MM.1S (cell line): ENCODE measurements around the gene EFNA2.

Experiments used
- DNase-seq: peaks from one replicate; pipeline ENCODE4 v3.0.0-alpha.2; 2015
- H2AFZ ChIP-seq: fragments of 300-600 bp; sonication (generic); 2 replicates; pipeline ENCODE4 v1.6.0; 2016; ENCODE audit warnings: antibody characterized with exemption, low read length
- H3F3A ChIP-seq: fragments of 300-600 bp; sonication (generic); 2 replicates; pipeline ENCODE4 v1.6.1; 2016; ENCODE audit warnings: mild to moderate bottlenecking, antibody characterized with exemption, low read length, moderate library complexity, mixed read lengths; ENCODE audit not compliant: insufficient read depth
- H3K27ac ChIP-seq: fragments of 300-600 bp; sonication (generic); 2 replicates; pipeline ENCODE4 v1.5.1; 2016; ENCODE audit warnings: mild to moderate bottlenecking, low read length
- H3K27me3 ChIP-seq: fragments of 300-600 bp; sonication (generic); replicated peaks from 2 replicates; pipeline ENCODE4 v1.6.0; 2016; ENCODE audit warnings: low read length; ENCODE audit not compliant: insufficient read depth
- H3K36me3 ChIP-seq: fragments of 300-600 bp; sonication (generic); replicated peaks from 2 replicates; pipeline ENCODE4 v1.6.1; 2016; ENCODE audit warnings: mild to moderate bottlenecking, low read length, mixed read lengths; ENCODE audit not compliant: insufficient read depth
- H3K4me1 ChIP-seq: fragments of 300-600 bp; sonication (generic); 2 replicates; pipeline ENCODE4 v1.6.1; 2016; ENCODE audit warnings: low read length, mixed read lengths
- H3K4me2 ChIP-seq: fragments of 300-600 bp; sonication (generic); 2 replicates; pipeline ENCODE4 v1.6.0; 2016; ENCODE audit warnings: low read depth, low read length
- H3K4me3 ChIP-seq: fragments of 300-600 bp; sonication (generic); 2 replicates; pipeline ENCODE4 v1.5.1; 2016; ENCODE audit warnings: low read length, mixed read lengths
- H3K79me2 ChIP-seq: fragments of 300-600 bp; sonication (generic); 2 replicates; pipeline ENCODE4 v1.6.1; 2016; ENCODE audit warnings: mixed run types, low read length, mixed read lengths
- H3K9ac ChIP-seq: fragments of 300-600 bp; sonication (generic); 2 replicates; pipeline ENCODE4 v1.6.1; 2016; ENCODE audit warnings: low read length, mixed read lengths
- H3K9me2 ChIP-seq: fragments of 300-600 bp; sonication (generic); replicated peaks from 2 replicates; pipeline ENCODE4 v1.6.1; 2016; ENCODE audit warnings: mild to moderate bottlenecking, low read length, mixed read lengths; ENCODE audit not compliant: insufficient read depth
- H3K9me3 ChIP-seq: fragments of 300-600 bp; sonication (generic); replicated peaks from 2 replicates; pipeline ENCODE4 v1.6.1; 2016; ENCODE audit warnings: mild to moderate bottlenecking, low read length, mixed read lengths; ENCODE audit not compliant: insufficient read depth
- H4K20me1 ChIP-seq: fragments of 300-600 bp; sonication (generic); 2 replicates; pipeline ENCODE4 v1.6.1; 2016; ENCODE audit warnings: mild to moderate bottlenecking, low read length, moderate library complexity, mixed read lengths; ENCODE audit not compliant: insufficient read depth
- CTCF ChIP-seq: fragments of 300-600 bp; sonication (generic); IDR thresholded peaks from 2 replicates; pipeline ENCODE4 v1.5.1; 2016; ENCODE audit warnings: antibody characterized with exemption, low read length, mixed read lengths
- EZH2 ChIP-seq: fragments of 300-600 bp; sonication (generic); optimal IDR thresholded peaks from 2 replicates; pipeline ENCODE3; 2017; ENCODE audit warnings: low read depth, mild to moderate bottlenecking, antibody characterized with exemption, low read length, mixed read lengths
- EZH2phosphoT487 ChIP-seq: fragments of 300-600 bp; sonication (generic); IDR thresholded peaks from 2 replicates; pipeline ENCODE4 v1.6.1; 2018; ENCODE audit warnings: antibody characterized with exemption, low read length

EFNA2 gene

GRCh38 chr19:1239796-1240737, 45.6 kb upstream of the EFNA2 start:
- H3K9me3 ChIP-seq, result no peaks in the 10 kb centered on the region
- no peak overlapping the region for H3K27ac ChIP-seq
- DNase-seq, result peak; percentile 79
- peaks cover 17% of the 10 kb centered on the region for H3K4me1 ChIP-seq
- H3K4me2 ChIP-seq, result peak overlapping the region; percentile 85
- peaks cover 43% of the 10 kb centered on the region for H3K27me3 ChIP-seq
- H3K79me2 ChIP-seq, result peaks cover 32% of the 10 kb centered on the region
- peak overlapping the region; percentile 77; the same call in 1 of the 2 replicates for H2AFZ ChIP-seq
- H3K4me3 ChIP-seq, result peak overlapping the region; percentile 88
- no peaks in the 10 kb centered on the region for H4K20me1 ChIP-seq
- H3K9me2 ChIP-seq, result no peaks in the 10 kb centered on the region
- no peaks in the 10 kb centered on the region for H3K36me3 ChIP-seq
- no peak for TF ChIP-seq EZH2
- peak; percentile 73 for TF ChIP-seq CTCF
- peaks cover 33% of the 10 kb centered on the region for H3F3A ChIP-seq
- no peak overlapping the region for H3K9ac ChIP-seq

DNA sequence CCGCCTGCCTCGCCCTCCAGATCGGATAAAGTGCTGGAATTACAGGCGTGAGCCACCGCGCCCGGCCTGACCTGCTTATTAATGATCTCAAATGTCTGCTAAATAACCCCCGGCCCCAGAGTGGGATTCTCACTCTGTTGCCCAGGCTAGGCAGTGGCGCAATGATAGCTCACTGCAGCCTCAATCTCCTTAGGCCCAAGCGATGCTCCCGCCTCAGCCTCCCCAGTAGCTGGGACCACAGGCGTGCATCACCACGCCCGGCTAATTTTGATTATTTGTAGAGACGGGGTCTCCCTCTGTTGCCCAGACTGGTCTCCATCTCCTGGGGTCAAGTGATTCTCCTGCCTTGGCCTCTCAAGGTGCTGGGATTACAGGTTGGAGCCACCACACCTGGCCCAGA, 44.7 kb upstream of the EFNA2 start:
- H3K27ac ChIP-seq, result no peak overlapping the region
- no peaks in the 10 kb centered on the region for H3K36me3 ChIP-seq
- H3K4me3 ChIP-seq, result peak overlapping the region; percentile 88
- TF ChIP-seq EZH2phosphoT487, result no peak
- TF ChIP-seq EZH2, result no peak
- no peak for TF ChIP-seq CTCF
- DNase-seq, result no peak
- peaks cover 33% of the 10 kb centered on the region for H3F3A ChIP-seq
- H3K79me2 ChIP-seq, result peaks cover 33% of the 10 kb centered on the region
- peak overlapping the region; percentile 1; the same call in 1 of the 2 replicates for H3K9ac ChIP-seq
- H3K4me1 ChIP-seq, result peaks cover 17% of the 10 kb centered on the region
- peak overlapping the region; percentile 85 for H3K4me2 ChIP-seq
- peak overlapping the region; percentile 77 for H2AFZ ChIP-seq
- no peaks in the 10 kb centered on the region for H3K9me3 ChIP-seq
- no peaks in the 10 kb centered on the region for H4K20me1 ChIP-seq
- no peaks in the 10 kb centered on the region for H3K9me2 ChIP-seq
- H3K27me3 ChIP-seq, result peaks cover 34% of the 10 kb centered on the region

DNA sequence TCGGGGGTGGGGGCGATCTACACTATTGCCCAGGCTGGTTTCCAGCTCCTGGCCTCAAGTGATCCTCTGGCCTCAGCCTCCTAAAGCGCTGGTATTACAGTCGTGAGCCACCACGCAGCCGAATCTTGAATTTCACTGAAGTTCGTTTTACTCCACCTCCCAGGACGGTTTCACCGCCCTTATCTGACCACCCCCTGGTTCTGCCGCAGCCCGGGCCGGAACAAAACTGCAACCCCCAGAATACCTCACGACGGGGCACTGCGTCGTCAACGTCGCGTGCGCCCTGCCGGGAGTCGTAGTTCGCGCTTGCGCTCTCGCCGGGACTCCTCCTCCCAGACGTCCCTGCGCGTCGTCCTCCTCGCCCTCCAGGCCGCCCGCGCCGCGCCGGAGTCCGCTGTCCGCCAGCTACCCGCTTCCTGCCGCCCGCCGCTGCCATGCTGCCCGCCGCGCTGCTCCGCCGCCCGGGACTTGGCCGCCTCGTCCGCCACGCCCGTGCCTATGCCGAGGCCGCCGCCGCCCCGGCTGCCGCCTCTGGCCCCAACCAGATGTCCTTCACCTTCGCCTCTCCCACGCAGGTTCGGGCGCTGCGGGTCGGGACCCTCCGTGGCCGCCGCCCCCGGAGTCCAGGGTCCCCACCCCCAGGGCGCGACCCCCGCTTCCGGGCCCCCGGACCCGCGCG, 44.1 kb upstream of the EFNA2 start, which contains the start of gene ATP5F1D:
TSS of gene ATP5F1D (plus strand) at position 335 of the 679 bp plus-strand sequence. CDS start at position 435, 100 bp downstream.
- peak within 1 kb of the TSS; percentile 99 for H3K4me2 ChIP-seq
- no peaks in the 10 kb centered on the region for H3K36me3 ChIP-seq
- no peaks in the 10 kb centered on the region for H4K20me1 ChIP-seq
- H3K9me3 ChIP-seq, result no peaks in the 10 kb centered on the region
- no peak within 1 kb of the TSS for H3K27ac ChIP-seq
- H3F3A ChIP-seq, result peaks cover 33% of the 10 kb centered on the region
- peaks cover 17% of the 10 kb centered on the region for H3K4me1 ChIP-seq
- peak within 1 kb of the TSS; percentile 86 for H3K9ac ChIP-seq
- TF ChIP-seq EZH2phosphoT487 (no peak), CTCF (no peak), EZH2 (no peak)
- H3K4me3 ChIP-seq, result peak within 1 kb of the TSS; percentile 88
- H2AFZ ChIP-seq, result peak within 1 kb of the TSS; percentile 77
- DNase-seq, result peak; percentile 99
- H3K79me2 ChIP-seq, result peaks cover 33% of the 10 kb centered on the region
- peaks cover 28% of the 10 kb centered on the region for H3K27me3 ChIP-seq
- no peaks in the 10 kb centered on the region for H3K9me2 ChIP-seq
